Small intestine (tissue), 7 donors: ENCODE measurements around the gene ACRBP. TPM values are rescaled to one million over a fixed set of nuclear protein-coding genes. Genes with fewer than 3 reads are reported as not detected.

ENCODE experiments used
- DNase-seq, 2 donors: peaks; one replicate each; pipeline versions ENCODE4 v3.0.0 to v3.0.0-alpha.2; 2013
- FAIRE-seq: peaks from 2 replicates; lab custom pipeline; 2012; peaks lifted over from hg19 to GRCh38; lab: Jason Lieb, UNC
- H3K27ac ChIP-seq, 3 donors: one replicate each; pipeline ENCODE4 v1.5.1; 2013; ENCODE audit warnings: low read length in 2 of 3, mild to moderate bottlenecking in 2 of 3, control low read depth in 1 of 3, inconsistent platforms in 1 of 3, low read depth in 1 of 3, moderate library complexity in 1 of 3
- H3K27me3 ChIP-seq, 3 donors: one replicate each; pipeline ENCODE4 v1.6.1; 2013; ENCODE audit warnings: low read length in 3 of 3, inconsistent platforms in 1 of 3; ENCODE audit not compliant: control insufficient read depth in 3 of 3, insufficient read depth in 3 of 3
- H3K36me3 ChIP-seq, 3 donors: one replicate each; pipeline ENCODE4 v1.6.1; 2013; ENCODE audit warnings: low read length in 3 of 3, inconsistent platforms in 1 of 3, low read depth in 1 of 3, mild to moderate bottlenecking in 1 of 3, moderate library complexity in 1 of 3; ENCODE audit not compliant: control insufficient read depth in 3 of 3, insufficient read depth in 2 of 3
- H3K4me1 ChIP-seq, 3 donors: one replicate each; pipeline ENCODE4 v1.6.1; 2013; ENCODE audit warnings: low read length in 2 of 3, inconsistent platforms in 1 of 3, low read depth in 1 of 3, mild to moderate bottlenecking in 1 of 3, moderate library complexity in 1 of 3; ENCODE audit not compliant: control insufficient read depth in 3 of 3, insufficient read depth in 2 of 3
- H3K4me3 ChIP-seq, 3 donors: one replicate each; pipeline ENCODE4 v1.5.1; 2013; ENCODE audit warnings: low read length in 3 of 3, control low read depth in 1 of 3, inconsistent platforms in 1 of 3, low read depth in 1 of 3, mild to moderate bottlenecking in 1 of 3, moderate library complexity in 1 of 3
- H3K9me3 ChIP-seq, 2 donors: one replicate each; pipeline ENCODE4 v1.6.1; 2013; ENCODE audit warnings: low read depth in 1 of 2, low read length in 1 of 2; ENCODE audit not compliant: control insufficient read depth in 2 of 2, insufficient read depth in 1 of 2
- WGBS, 3 donors: extraction: QIAGEN DNeasy Blood & Tissue Kit; methylation state at CpG; one replicate each; pipeline ENCODE4 v1.1.7; 2013; 5-methylcytosine and 5-hydroxymethylcytosine counted together
- polyA plus RNA-seq, 4 donors: library from polyadenylated mRNA; stranded (reverse) in 3 of 4; unstranded in 1 of 4; fragments of 200-250 nt in 3 of 4; fragments of 120-200 nt in 1 of 4; gene quantifications; one replicate each; pipeline versions ENCODE4 v1.2.1 to v1.2.3, GENCODE V29; 2013
- donor health status: healthy with polysubstance abuse.
- donor health status: control.
- donor health status: control.
- donor health status: Bipolar disorder and iron deficiency.
- donor health status: healthy.

The ACRBP gene
- polyA plus RNA-seq, 4 donors = 2.6 to 5.9 (median 3.6) TPM

DNA sequence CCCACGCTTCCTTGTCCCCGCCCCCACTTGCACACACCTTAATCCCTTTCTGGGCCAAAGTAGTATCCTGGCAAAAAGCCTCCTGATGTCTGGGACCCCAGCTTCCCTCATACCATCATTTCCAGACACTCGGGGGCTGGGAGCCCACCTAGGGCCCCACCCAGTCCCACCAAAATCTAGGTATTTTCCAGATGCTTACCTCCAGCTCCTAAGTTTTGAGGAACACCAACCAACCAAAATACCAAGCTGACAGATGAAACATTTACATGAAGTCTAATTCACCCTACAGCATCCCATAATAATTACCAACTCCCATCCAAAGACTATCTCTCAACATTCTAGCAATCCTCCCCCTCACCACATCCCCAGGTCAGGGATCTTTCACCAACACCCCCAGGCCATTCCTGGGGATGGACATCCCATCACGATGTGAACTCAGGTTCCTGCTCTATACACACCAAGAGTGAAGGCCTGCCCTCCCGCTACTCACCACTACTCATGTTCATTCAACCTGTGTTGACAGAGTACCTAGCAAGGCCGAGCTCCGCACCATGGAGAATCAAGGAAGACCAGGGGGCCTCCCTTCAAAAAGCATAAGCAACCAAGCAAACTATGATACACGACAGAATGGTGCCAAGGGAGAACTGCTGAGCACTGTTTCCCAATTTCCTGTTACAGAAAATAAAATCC lies 38.5 kb downstream of the ACRBP start:
- Histone ChIP-seq H3K27ac (peak overlapping the region; percentile 37 to 97 (median 96)), H3K27me3 (no peaks in the 10 kb centered on the region), H3K9me3 (no peaks in the 10 kb centered on the region), H3K36me3 (peaks cover 0 to 21% (median 0%) of the 10 kb centered on the region in 3 donors), H3K4me3 (no peak overlapping the region), H3K4me1 (peaks cover 3 to 48% (median 23%) of the 10 kb centered on the region in 3 donors)
- WGBS, 3 donors = 51 to 59% (median 56%) methylated on average over 8 of the region's 8 CpGs
- FAIRE-seq (no peak), DNase-seq (peak in 1 of 2 donors; percentile 30)

DNA sequence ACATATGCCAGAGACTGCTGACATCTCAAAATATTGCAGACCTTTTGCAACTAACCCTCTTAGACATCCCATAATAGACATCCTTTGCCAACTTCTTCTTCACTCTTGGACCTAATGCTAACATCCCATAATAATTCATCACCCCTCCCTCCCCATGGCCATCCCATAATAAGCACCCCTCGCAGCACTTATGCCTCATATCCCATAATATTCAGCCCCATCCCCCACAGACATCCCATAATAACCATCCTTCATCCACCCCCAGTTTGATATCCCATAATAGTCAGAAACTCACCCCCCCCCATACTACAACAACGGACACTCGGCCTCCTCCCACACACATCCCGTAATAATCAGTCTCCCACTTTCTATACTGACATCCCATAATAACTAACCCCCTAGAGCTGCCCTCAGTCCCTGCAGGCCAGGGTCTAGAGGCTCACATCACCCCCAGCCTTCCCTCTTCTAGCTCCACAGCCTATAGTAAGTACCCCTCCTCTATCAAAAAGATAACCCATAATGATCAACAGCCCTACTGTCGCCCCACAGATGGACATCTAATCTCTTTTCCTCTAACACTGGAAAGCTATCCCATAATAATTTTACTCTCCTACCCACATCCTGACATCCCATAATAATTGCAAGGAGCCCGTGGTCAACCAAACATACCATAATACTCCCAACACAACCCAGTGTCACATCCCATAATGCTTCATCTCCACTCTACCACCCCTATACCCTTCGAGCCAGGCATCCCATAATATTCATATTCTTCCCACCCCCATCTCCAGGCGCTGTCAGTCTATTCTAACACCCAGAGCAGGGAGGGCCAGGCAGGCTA lies 39.3 kb downstream of the ACRBP start:
- no peak for FAIRE-seq

DNA sequence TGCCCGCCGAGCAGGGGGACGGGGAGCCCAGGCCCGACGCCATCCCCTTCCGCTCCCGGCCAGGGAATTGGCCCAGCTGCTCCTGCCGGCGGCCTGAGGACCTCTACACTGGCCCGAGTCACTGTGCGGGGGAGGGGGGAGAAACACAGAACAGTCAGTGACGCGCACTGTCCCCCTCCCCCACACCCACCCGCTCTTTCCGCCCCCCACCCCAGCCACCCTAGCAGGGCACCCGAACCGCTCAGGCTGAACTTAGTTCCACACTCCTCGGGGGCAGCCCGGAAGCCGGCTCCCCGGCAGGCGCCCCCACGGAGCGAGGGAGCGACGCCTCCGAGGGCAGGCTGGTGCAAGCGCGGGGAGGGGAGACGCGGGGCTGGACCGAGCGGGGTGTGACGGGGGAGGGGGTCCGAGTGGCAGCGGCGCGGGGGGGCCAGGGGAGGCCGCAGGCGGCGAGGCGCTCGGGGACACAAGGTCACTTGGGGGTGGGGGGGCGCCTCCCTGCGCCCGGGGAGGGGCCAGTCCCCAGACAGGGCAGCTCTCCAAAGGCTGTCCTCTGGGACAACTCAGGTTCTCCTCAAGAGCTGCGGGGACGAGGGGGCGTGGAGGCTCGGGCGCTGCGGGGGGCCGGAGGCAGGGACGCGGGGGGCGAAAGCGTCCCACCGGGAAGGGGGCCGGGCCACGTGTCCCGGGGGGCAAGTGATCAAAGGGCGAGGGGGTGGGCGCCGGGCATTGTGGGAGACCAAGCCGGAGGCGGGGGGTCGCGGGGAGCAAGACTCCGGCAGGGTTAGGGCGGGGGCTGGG lies 40.7 kb downstream of the ACRBP start:
- WGBS, 3 donors = 0 to 1% (median 1%) methylated on average over 42 to 70 of the region's 70 CpGs
- Histone ChIP-seq H3K4me1 (peaks cover 6 to 36% (median 19%) of the 10 kb centered on the region in 3 donors), H3K36me3 (peaks cover 6 to 38% (median 13%) of the 10 kb centered on the region in 3 donors), H3K27ac (peak overlapping the region; percentile 94 to 97 (median 96)), H3K27me3 (no peaks in the 10 kb centered on the region), H3K4me3 (peak overlapping the region; percentile 74 to 88 (median 85)), H3K9me3 (no peaks in the 10 kb centered on the region)
- DNase-seq (peak; percentile 50 to 65), FAIRE-seq (no peak)

More for the DNA sequence above, 39.3 kb downstream of the ACRBP start:
- DNase-seq = peak; percentile 68 to 85
- Histone ChIP-seq H3K4me1 (peaks cover 6 to 49% (median 24%) of the 10 kb centered on the region in 3 donors), H3K36me3 (peaks cover 0 to 27% (median 0%) of the 10 kb centered on the region in 3 donors), H3K4me3 (no peak overlapping the region), H3K27ac (peak overlapping the region; percentile 46 to 97 (median 96)), H3K27me3 (no peaks in the 10 kb centered on the region), H3K9me3 (no peaks in the 10 kb centered on the region)
- 2 to 3% (median 3%) methylated on average over 8 of the region's 8 CpGs for WGBS, 3 donors

DNA sequence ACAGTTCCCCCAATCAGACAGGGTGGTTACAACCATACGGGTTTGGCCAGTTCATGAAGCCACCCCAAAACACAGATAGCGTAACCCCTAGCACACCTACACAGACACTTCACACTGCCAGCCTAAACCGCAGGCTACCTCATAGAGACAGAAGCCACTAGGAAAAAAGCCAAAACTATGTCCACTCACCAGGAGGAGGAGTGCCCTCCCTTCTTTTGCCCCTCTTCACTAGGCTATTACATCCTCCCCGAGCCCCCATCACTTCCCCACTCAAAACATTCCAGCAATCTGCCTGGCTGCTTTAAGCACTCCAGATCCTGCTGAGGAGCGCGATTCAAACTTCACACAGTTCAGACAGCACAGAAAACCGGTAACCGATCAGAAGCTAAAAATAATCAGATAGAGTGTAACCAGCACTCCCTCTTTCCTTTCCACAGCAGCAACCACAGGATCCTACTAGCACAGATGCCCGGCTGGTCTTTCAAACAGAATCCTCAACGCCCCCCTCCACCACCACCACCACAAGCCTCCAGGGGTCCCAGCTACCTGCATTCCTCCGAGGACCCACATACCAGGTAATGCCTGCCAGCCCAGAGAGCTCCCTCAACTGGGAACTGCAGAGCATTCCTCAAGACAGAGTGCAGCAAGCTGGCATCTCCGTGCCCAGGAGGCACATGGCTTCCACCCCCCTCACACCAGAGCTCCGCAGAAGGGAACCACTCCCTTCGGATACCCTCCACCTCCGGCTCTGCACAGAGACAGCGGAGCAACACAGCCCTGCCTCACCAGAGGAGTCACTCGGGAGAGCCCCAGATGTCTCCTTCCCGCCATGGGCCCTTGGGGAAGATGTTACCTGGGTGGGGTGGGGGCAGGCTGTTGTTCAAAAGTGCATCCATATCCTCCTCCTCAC lies 41.6 kb downstream of the ACRBP start:
- peak overlapping the region; percentile 74 to 97 (median 74) for H3K27ac ChIP-seq
- H3K36me3 ChIP-seq = peaks cover 13 to 47% (median 15%) of the 10 kb centered on the region in 3 donors
- 3 to 4% (median 4%) methylated on average over 18 of the region's 18 CpGs for WGBS, 3 donors
- no peaks in the 10 kb centered on the region for H3K27me3 ChIP-seq
- H3K4me3 ChIP-seq = peak overlapping the region; percentile 74 to 88 (median 85)
- H3K4me1 ChIP-seq = peaks cover 6 to 32% (median 19%) of the 10 kb centered on the region in 3 donors
- DNase-seq (peak; percentile 38 to 40), FAIRE-seq (no peak)
- no peaks in the 10 kb centered on the region for H3K9me3 ChIP-seq

DNA sequence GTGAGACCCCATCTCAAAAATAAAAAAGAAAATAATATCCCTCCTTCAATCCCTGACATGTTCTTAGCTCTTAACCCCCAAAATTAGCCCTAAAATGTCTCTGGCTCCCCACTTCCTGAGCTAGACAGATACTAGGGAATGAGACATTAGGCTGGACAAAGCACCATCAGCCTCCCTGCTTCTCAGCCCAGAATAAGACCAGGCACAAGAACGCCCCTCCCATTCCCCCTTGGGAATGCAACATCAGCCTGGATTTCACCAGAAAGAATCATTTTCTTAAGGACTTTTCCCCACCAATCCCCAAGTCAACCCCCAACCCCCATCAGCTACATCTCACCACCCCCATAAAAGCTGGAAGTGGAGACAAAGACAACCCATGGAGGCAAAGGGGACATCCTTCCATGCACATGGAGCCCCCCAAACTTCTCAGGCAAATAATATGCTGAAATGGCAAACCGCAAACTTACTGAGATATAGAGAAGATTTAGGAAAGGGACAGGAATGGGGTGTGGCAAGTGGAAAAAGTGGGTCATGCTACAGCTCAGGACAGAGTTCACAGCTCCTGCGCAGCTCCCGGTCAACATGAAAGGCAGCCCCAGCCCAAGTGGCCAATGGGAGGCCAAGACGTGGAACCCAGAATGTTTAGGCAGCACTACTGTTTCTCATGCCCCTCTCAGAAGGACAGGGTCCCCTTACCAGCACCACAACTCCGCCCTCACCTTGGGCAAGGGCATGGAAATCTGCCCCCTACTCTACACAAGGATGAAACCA lies 42.8 kb downstream of the ACRBP start:
- Histone ChIP-seq H3K27ac (peak overlapping the region in 2 of 3 donors; percentile 16 to 26), H3K9me3 (no peaks in the 10 kb centered on the region), H3K4me3 (peak overlapping the region in 2 of 3 donors; percentile 39 to 74), H3K36me3 (peaks cover 19 to 59% (median 27%) of the 10 kb centered on the region in 3 donors), H3K27me3 (no peaks in the 10 kb centered on the region), H3K4me1 (peaks cover 6 to 32% (median 19%) of the 10 kb centered on the region in 3 donors)
- DNase-seq = peak; percentile 56 to 59
- WGBS, 3 donors = 28 to 39% (median 38%) methylated on average over 6 of the region's 6 CpGs
- no peak for FAIRE-seq

DNA sequence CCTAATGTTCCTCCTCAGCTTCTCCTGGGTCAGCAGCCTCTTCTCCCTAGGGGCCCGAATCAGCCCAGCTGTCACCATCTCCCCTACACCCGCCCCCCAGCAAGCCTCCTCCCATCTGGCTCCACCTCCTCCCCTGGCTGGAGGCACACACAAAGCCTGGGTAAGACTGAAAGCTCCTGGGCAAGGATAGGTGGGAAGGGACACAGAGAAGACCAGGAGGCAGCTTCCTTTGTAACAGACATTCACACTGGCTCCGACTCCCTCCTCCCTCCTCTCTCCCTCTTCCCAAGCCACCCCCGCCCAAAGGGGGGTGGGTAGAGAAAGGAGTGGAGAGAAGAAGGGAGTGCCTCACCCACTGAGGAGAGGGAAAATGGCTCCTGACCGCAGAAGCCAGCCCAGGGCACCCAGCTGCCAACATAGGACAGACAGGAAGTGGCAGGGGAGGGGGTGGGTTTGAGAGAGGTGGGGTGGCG lies 44.1 kb downstream of the ACRBP start:
- Histone ChIP-seq H3K27ac (peak overlapping the region in 1 of 3 donors; percentile 3), H3K27me3 (no peaks in the 10 kb centered on the region), H3K4me1 (peaks cover 6 to 30% (median 19%) of the 10 kb centered on the region in 3 donors), H3K9me3 (no peaks in the 10 kb centered on the region), H3K4me3 (no peak overlapping the region), H3K36me3 (peaks cover 28 to 67% (median 33%) of the 10 kb centered on the region in 3 donors)
- FAIRE-seq = no peak
- 19 to 49% (median 37%) methylated on average over 4 to 6 of the region's 6 CpGs for WGBS, 3 donors
- DNase-seq = no peak

DNA sequence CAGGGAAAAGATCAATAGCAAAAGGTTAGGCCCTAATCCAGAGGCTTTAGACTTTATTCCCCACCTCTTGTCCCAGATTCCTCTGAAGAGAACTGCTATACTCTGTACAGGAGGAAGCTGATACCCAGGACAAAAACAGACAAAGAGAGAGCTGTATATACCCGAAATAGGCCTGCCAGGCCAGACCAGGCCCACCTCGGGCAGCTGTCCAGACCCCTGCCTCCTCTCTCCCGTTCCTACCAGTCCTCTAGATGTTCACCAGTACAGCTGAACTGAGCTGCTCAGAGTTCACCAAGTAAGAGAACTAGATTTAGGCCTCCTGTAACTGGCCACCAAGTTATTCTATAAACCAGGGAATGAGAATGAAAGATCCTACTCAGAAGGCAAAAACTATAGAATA lies 44.7 kb downstream of the ACRBP start:
- H3K4me3 ChIP-seq = no peak overlapping the region
- DNase-seq (no peak), FAIRE-seq (no peak)
- WGBS, 3 donors = 63 to 79% (median 66%) methylated on average over 3 of the region's 3 CpGs
- peaks cover 6 to 26% (median 19%) of the 10 kb centered on the region in 3 donors for H3K4me1 ChIP-seq
- no peaks in the 10 kb centered on the region for H3K9me3 ChIP-seq
- H3K27me3 ChIP-seq = no peaks in the 10 kb centered on the region
- peaks cover 30 to 73% (median 39%) of the 10 kb centered on the region in 3 donors for H3K36me3 ChIP-seq
- H3K27ac ChIP-seq = no peak overlapping the region
